ENCODE data around the gene PRKAR2B.

Gene PRKAR2B

DNA sequence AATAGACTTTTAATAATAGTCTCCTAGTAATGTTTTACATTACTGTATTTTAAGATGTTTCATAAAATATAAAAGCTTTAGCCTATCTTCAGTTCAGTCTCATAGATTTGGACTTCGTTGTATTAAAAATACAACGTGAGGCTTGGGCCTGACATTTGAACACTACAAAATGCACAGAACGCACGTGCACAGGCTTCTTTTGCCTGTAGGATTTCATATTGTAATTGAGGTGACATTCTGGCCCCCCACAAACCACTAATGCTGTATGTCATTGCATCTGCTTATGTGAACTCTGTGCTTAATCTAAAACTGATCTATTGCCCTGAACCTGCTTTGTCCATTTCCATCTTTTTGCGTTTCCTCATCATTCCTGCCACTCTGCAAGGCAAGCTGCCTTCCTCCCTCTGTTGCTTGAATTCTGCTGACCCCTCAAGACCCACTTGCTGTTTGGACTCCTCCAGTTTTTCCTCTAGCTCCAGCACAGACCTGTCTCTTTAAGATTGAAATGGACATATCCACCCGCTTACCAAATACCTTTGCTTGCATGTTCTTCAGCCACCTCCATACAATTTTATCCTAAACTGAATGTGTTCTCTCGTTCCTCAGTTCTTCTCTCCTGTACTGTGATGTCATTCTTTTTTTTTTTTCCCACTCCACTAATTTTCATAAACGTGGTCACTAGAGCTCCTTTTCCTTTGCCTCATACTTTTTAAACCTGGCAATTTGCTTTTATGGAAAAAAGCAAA lies 12.4 kb downstream of the PRKAR2B start:
- H3K4me3 ChIP-seq (ENCODE audit: control insufficient read depth, low read depth, low read length), result no peak overlapping the region
- DNase-seq (ENCODE audit: low read depth), result no peak
- no peak for TF ChIP-seq CTCF (conservative IDR thresholded peaks at IDR 0.05; ENCODE audit: control insufficient read depth, insufficient read depth, low read depth, low read length)

DNA sequence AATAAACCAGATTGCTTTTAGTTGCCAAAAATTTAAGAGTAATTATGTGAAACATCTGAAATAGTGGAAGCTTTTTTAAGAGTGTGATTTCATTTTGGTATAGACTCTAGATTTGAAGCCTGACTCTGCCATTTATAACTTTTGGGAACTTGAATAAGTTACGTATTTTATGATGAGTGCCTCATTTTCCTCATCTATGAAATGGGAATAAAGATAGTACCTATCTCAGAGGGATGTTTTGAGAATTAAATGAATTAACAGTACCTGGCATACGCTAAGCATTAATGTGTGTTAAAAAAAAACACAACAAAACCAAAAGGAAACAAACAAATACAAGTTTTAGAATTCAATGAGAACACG lies 12.9 kb downstream of the PRKAR2B start:
- no peak for DNase-seq (ENCODE audit: low read depth)
- H3K4me3 ChIP-seq (ENCODE audit: control insufficient read depth, low read depth, low read length), result no peak overlapping the region
- TF ChIP-seq CTCF (conservative IDR thresholded peaks at IDR 0.05; ENCODE audit: control insufficient read depth, insufficient read depth, low read depth, low read length), result no peak

- no peak for TF ChIP-seq CTCF (conservative IDR thresholded peaks at IDR 0.05; ENCODE audit: control insufficient read depth, insufficient read depth, low read depth, low read length)
- no peak for DNase-seq (ENCODE audit: low read depth)
- H3K4me3 ChIP-seq (ENCODE audit: control insufficient read depth, low read depth, low read length), result no peak overlapping the region
Measured at GRCh38 chr7:107059468-107059867, 15.0 kb downstream of the PRKAR2B start.

GRCh38 chr7:107063245-107064120 lies 19.0 kb downstream of the PRKAR2B start:
- TF ChIP-seq CTCF (conservative IDR thresholded peaks at IDR 0.05; ENCODE audit: control insufficient read depth, insufficient read depth, low read depth, low read length), result no peak
- no peak overlapping the region for H3K4me3 ChIP-seq (ENCODE audit: control insufficient read depth, low read depth, low read length)
- no peak for DNase-seq (ENCODE audit: low read depth)

DNA sequence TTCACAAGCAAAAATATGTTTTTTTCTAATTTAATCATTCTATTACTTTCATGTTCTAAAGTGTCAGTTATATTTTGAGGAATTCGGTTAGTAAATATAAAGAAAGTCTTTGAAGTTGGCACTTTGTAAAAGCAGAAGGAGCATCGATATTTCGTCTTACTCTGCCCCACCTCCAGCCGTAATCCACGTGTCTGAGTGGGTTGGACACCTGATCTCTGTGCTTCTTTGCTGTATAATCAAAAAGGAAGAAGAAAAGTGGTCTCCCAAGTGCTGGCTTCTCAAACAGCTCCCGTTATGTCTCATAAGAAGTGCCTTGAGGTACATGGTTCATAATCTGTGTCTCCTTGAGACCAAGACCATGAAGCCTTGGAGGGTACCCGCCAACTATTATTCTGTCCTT lies 19.8 kb downstream of the PRKAR2B start:
- no peak overlapping the region for H3K4me3 ChIP-seq (ENCODE audit: control insufficient read depth, low read depth, low read length)
- no peak for DNase-seq (ENCODE audit: low read depth)
- no peak for TF ChIP-seq CTCF (conservative IDR thresholded peaks at IDR 0.05; ENCODE audit: control insufficient read depth, insufficient read depth, low read depth, low read length)

GRCh38 chr7:107065929-107066247 lies 21.4 kb downstream of the PRKAR2B start:
- no peak for TF ChIP-seq CTCF (conservative IDR thresholded peaks at IDR 0.05; ENCODE audit: control insufficient read depth, insufficient read depth, low read depth, low read length)
- H3K4me3 ChIP-seq (ENCODE audit: control insufficient read depth, low read depth, low read length), result no peak overlapping the region

More at GRCh38 chr7:107065929-107066247, 21.4 kb downstream of the PRKAR2B start:
- no peak for DNase-seq (ENCODE audit: low read depth)

Measured in fibroblast of mammary gland (primary cell).